ENCODE data around the gene SCPEP1. TPM values are rescaled to one million over a fixed set of nuclear protein-coding genes. Genes with fewer than 3 reads are reported as not detected.

Gene SCPEP1, protein sequence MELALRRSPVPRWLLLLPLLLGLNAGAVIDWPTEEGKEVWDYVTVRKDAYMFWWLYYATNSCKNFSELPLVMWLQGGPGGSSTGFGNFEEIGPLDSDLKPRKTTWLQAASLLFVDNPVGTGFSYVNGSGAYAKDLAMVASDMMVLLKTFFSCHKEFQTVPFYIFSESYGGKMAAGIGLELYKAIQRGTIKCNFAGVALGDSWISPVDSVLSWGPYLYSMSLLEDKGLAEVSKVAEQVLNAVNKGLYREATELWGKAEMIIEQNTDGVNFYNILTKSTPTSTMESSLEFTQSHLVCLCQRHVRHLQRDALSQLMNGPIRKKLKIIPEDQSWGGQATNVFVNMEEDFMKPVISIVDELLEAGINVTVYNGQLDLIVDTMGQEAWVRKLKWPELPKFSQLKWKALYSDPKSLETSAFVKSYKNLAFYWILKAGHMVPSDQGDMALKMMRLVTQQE
- 10 to 100 TPM in 4 of 5 donors, 1 to 10 TPM in 1; 6.7 to 51.9 (median 46.0) TPM for total RNA-seq
- polyA plus RNA-seq: 10 to 100 TPM; 24.1 to 74.9 (median 25.7) TPM
- long read RNA-seq, donor 1, transcript SCPEP1-201 (13 exons, 1,942 nt): major isoform, 7 of 7 reads
- long read RNA-seq, donor 1, partial matches to known transcripts: 0 of 7 reads
- long read RNA-seq, donor 1, other reads (novel, unspliced or antisense): 0 of 7 reads
- long read RNA-seq, donor 2, transcript SCPEP1-201 (13 exons, 1,942 nt): major isoform, 13 of 14 reads
- long read RNA-seq, donor 2, partial matches to known transcripts: 0 of 14 reads
- long read RNA-seq, donor 2, other reads (novel, unspliced or antisense): 0 of 14 reads
- long read RNA-seq, donor 3, transcript SCPEP1-201 (13 exons, 1,942 nt): major isoform, 10 of 14 reads
- long read RNA-seq, donor 3, partial matches to known transcripts: 0 of 14 reads
- long read RNA-seq, donor 3, other reads (novel, unspliced or antisense): 0 of 14 reads
- long read RNA-seq, donor 4, partial matches to known transcripts: 0 of 1 reads
- long read RNA-seq, donor 4, other reads (novel, unspliced or antisense): 0 of 1 reads
- long read RNA-seq, donor 5, transcript SCPEP1-201 (13 exons, 1,942 nt): major isoform, 15 of 18 reads
- long read RNA-seq, donor 5, partial matches to known transcripts: 0 of 18 reads
- long read RNA-seq, donor 5, other reads (novel, unspliced or antisense): 0 of 18 reads
- long read RNA-seq, donor 6, transcript SCPEP1-201 (13 exons, 1,942 nt): major isoform, 34 of 62 reads
- long read RNA-seq, donor 6, partial matches to known transcripts: 27 of 62 reads
- long read RNA-seq, donor 6, other reads (novel, unspliced or antisense): 0 of 62 reads
- long read RNA-seq, donor 7, transcript SCPEP1-201 (13 exons, 1,942 nt): major isoform, 12 of 23 reads
- long read RNA-seq, donor 7, partial matches to known transcripts: 10 of 23 reads
- long read RNA-seq, donor 7, other reads (novel, unspliced or antisense): 0 of 23 reads
- long read RNA-seq, donor 8, transcript SCPEP1-201 (13 exons, 1,942 nt): major isoform, 21 of 44 reads
- long read RNA-seq, donor 8, partial matches to known transcripts: 21 of 44 reads
- long read RNA-seq, donor 8, other reads (novel, unspliced or antisense): 0 of 44 reads
- long read RNA-seq, donor 9, transcript SCPEP1-201 (13 exons, 1,942 nt): major isoform, 14 of 14 reads
- long read RNA-seq, donor 9, partial matches to known transcripts: 0 of 14 reads
- long read RNA-seq, donor 9, other reads (novel, unspliced or antisense): 0 of 14 reads
- long read RNA-seq, donor 10, transcript SCPEP1-201 (13 exons, 1,942 nt): major isoform, 10 of 10 reads
- long read RNA-seq, donor 10, partial matches to known transcripts: 0 of 10 reads
- long read RNA-seq, donor 10, other reads (novel, unspliced or antisense): 0 of 10 reads

DNA sequence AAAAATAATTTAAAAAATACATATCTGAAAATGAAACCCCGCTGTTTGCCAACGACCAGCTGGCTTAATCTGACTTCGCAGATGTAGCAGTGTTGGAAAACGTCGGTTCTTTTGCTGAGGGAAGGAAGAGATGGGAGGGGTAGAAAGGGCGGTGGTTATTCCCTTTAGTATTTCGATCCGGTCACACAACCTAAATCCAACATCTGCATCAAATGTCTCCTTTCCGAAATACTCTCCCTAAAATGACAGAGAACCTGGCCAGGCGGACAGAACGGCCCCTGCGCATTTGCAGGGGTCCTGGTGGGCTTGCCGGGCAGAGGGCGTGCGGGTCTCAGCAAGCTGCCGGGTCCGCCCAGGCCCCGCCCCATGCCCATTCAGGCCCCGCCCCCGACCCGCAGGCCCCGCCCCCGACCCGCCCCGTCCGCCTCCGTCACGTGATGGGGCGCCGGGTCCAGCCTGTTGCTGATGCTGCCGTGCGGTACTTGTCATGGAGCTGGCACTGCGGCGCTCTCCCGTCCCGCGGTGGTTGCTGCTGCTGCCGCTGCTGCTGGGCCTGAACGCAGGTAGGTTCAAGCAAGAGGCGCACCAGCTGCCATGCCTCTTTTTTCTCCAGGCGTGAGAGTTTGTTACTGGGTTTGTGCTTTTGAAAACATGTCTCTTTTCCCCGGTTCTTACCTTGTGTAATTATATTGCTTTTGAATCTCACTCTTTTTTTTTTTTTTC lies at the start of gene SCPEP1:
Gene SCPEP1 (plus strand): TSS at position 459 of the 723 bp plus-strand sequence. CDS start 29 bp downstream, at position 488.
- Histone ChIP-seq H3K4me1 (peaks cover 11 to 26% (median 19%) of the 10 kb centered on the region in 4 donors), H3K36me3 (peaks cover 0 to 20% (median 10%) of the 10 kb centered on the region in 4 donors), H3K27me3 (no peaks in the 10 kb centered on the region), H3K9me3 (no peaks in the 10 kb centered on the region), H3K27ac (peak within 1 kb of the TSS; percentile 48 to 84 (median 73)), H3K4me3 (peak within 1 kb of the TSS; percentile 55 to 66 (median 60))
- 0 to 1% (median 1%) methylated on average over 26 to 42 of the region's 42 CpGs for WGBS, 5 donors
- TF ChIP-seq POLR2AphosphoS5 (IDR thresholded peaks at IDR 0.05) (peak; percentile 85 to 93 (median 89)), POLR2A (IDR thresholded peaks at IDR 0.05) (peak in 1 of 4 donors; percentile 64), EP300 (IDR thresholded peaks at IDR 0.05) (no peak)
- DNase-seq: peak; percentile 87 to 93
- intact Hi-C loops (cut with DNase I; ENCODE audit: low total_unique reads): no loop called here

- no peaks in the 10 kb centered on the region for H3K27me3 ChIP-seq
- WGBS, 5 donors: 89 to 97% (median 94%) methylated on average over 2 of the region's 2 CpGs
- H3K4me3 ChIP-seq: no peak overlapping the region
- intact Hi-C loops (cut with DNase I; ENCODE audit: low total_unique reads): no loop called here
- no peaks in the 10 kb centered on the region for H3K4me1 ChIP-seq
- H3K36me3 ChIP-seq: peaks cover 0 to 11% (median 1%) of the 10 kb centered on the region in 4 donors
- H3K9me3 ChIP-seq: peaks cover 0 to 13% (median 0%) of the 10 kb centered on the region in 4 donors
- no peak for DNase-seq
- no peak overlapping the region for H3K27ac ChIP-seq
- TF ChIP-seq, protein P1, sequence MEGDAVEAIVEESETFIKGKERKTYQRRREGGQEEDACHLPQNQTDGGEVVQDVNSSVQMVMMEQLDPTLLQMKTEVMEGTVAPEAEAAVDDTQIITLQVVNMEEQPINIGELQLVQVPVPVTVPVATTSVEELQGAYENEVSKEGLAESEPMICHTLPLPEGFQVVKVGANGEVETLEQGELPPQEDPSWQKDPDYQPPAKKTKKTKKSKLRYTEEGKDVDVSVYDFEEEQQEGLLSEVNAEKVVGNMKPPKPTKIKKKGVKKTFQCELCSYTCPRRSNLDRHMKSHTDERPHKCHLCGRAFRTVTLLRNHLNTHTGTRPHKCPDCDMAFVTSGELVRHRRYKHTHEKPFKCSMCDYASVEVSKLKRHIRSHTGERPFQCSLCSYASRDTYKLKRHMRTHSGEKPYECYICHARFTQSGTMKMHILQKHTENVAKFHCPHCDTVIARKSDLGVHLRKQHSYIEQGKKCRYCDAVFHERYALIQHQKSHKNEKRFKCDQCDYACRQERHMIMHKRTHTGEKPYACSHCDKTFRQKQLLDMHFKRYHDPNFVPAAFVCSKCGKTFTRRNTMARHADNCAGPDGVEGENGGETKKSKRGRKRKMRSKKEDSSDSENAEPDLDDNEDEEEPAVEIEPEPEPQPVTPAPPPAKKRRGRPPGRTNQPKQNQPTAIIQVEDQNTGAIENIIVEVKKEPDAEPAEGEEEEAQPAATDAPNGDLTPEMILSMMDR (IDR thresholded peaks at IDR 0.05): no peak
- TF ChIP-seq EP300 (IDR thresholded peaks at IDR 0.05) (no peak), POLR2A (IDR thresholded peaks at IDR 0.05) (no peak), POLR2AphosphoS5 (IDR thresholded peaks at IDR 0.05) (no peak)
These were observed 49.3 kb upstream of the SCPEP1 start for GRCh38 chr17:56928586-56928985.

- H3K4me1 ChIP-seq: no peaks in the 10 kb centered on the region
These were observed 48.5 kb upstream of the SCPEP1 start for GRCh38 chr17:56929362-56929969.

More at GRCh38 chr17:56929362-56929969, 48.5 kb upstream of the SCPEP1 start:
- intact Hi-C loops (cut with DNase I; ENCODE audit: low total_unique reads): no loop called here
- no peak overlapping the region for H3K4me3 ChIP-seq
- H3K27ac ChIP-seq: no peak overlapping the region
- no peaks in the 10 kb centered on the region for H3K27me3 ChIP-seq
- no peak for DNase-seq
- peaks cover 0 to 20% (median 10%) of the 10 kb centered on the region in 4 donors for H3K36me3 ChIP-seq
- H3K9me3 ChIP-seq: peaks cover 0 to 13% (median 0%) of the 10 kb centered on the region in 4 donors
- TF ChIP-seq EP300 (IDR thresholded peaks at IDR 0.05) (no peak), POLR2A (IDR thresholded peaks at IDR 0.05) (no peak), POLR2AphosphoS5 (IDR thresholded peaks at IDR 0.05) (no peak)
- TF ChIP-seq, protein P1 (IDR thresholded peaks at IDR 0.05): no peak
